GM19455 (cell line): Measurements from ENCODE around the gene HNRNPK.
"Not testable (repeated sequence)": the region's sequence is repeated elsewhere in the genome, so short reads cannot be mapped to it uniquely, and the experiment has no call there.

ENCODE experiments used
- ATAC-seq: cut with Tn5 transposase; IDR thresholded peaks from one replicate; pipeline ENCODE4 v1.9.1; 2021; ENCODE audit not compliant: unreplicated experiment

HNRNPK gene

GRCh38 chr9:83977196-83977595, 2.8 kb downstream of the HNRNPK start:
- no peak for ATAC-seq

- ATAC-seq: no peak
Observed at GRCh38 chr9:83976372-83976771, 3.6 kb downstream of the HNRNPK start.

- ATAC-seq: no peak
Observed at GRCh38 chr9:83975300-83975699, 4.7 kb downstream of the HNRNPK start.

- ATAC-seq: no peak
Observed at GRCh38 chr9:83972286-83972685, 7.7 kb downstream of the HNRNPK start.

- ATAC-seq: no peak
Observed at GRCh38 chr9:83971485-83971884, 8.5 kb downstream of the HNRNPK start.

- ATAC-seq: no peak
Observed at GRCh38 chr9:83969602-83970001, 10.4 kb downstream of the HNRNPK start.

GRCh38 chr9:83967073-83967472, 12.9 kb downstream of the HNRNPK start:
- no peak for ATAC-seq

- no peak for ATAC-seq
Observed at GRCh38 chr9:83966209-83966582, 13.8 kb downstream of the HNRNPK start.

GRCh38 chr9:83965350-83966208, 14.4 kb downstream of the HNRNPK start:
- no peak for ATAC-seq

- ATAC-seq: no peak
Observed at GRCh38 chr9:83964973-83965349, 15.1 kb downstream of the HNRNPK start.

- ATAC-seq: no peak
Observed at GRCh38 chr9:83962165-83962564, 17.9 kb downstream of the HNRNPK start.

- ATAC-seq: no peak
Observed at GRCh38 chr9:83960991-83961390, 19.0 kb downstream of the HNRNPK start.

- no peak for ATAC-seq
Observed at GRCh38 chr9:83959061-83959460, 21.0 kb downstream of the HNRNPK start.

- ATAC-seq: no peak
Observed at GRCh38 chr9:83957248-83957513, 22.8 kb downstream of the HNRNPK start.

GRCh38 chr9:83956436-83957247, 23.4 kb downstream of the HNRNPK start:
- ATAC-seq: peak; percentile 88

- ATAC-seq: peak; percentile 62
Observed at GRCh38 chr9:83956086-83956435, 24.0 kb downstream of the HNRNPK start.

- ATAC-seq: not testable (repeated sequence)
Observed at GRCh38 chr9:83948096-83948495, 31.9 kb downstream of the HNRNPK start.

- no peak for ATAC-seq
Observed at GRCh38 chr9:83940590-83941303, 39.3 kb downstream of the HNRNPK start.

- no peak for ATAC-seq
Observed at GRCh38 chr9:83937861-83938455, 42.1 kb downstream of the HNRNPK start.

- no peak for ATAC-seq
Observed at GRCh38 chr9:83936523-83936922, 43.5 kb downstream of the HNRNPK start.

- ATAC-seq: no peak
Observed at GRCh38 chr9:83935276-83935935, 44.6 kb downstream of the HNRNPK start.
